ENCODE data around the gene NRXN3. TPM values are rescaled to one million over a fixed set of nuclear protein-coding genes. Genes with fewer than 3 reads are reported as not detected.

The NRXN3 gene
- total RNA-seq, 1 experiment from 2014 or later: 0.80 TPM

DNA sequence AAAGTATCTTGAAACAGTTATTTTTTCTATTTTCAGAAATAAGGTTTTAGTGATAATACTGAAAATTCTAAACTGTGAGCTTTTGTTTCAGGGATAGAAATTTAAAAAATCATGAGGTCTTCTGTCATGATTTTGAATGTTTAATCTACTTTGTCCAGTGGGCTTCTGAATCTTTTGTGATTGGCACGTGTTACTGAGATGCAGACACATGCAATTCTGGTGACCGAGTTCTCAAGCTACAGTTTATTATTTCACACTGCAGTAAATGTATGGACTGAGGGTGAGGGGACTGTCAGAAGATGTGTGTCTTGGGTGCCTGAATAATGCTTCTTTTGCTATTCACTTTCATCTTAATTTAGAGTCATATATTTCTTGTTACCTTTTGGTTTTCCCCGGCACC lies 1262.5 kb downstream of the NRXN3 start:
- no peak overlapping the region for H3K4me3 ChIP-seq (ENCODE audit: insufficient read depth, low read depth, low read length)
- no peak for DNase-seq
- H3K36me3 ChIP-seq (replicated peaks; ENCODE audit: control insufficient read depth, insufficient read depth, low read length): no peaks in the 10 kb centered on the region
- no peaks in the 10 kb centered on the region for H3K27me3 ChIP-seq (ENCODE audit: control insufficient read depth, insufficient read depth, low read length)

DNA sequence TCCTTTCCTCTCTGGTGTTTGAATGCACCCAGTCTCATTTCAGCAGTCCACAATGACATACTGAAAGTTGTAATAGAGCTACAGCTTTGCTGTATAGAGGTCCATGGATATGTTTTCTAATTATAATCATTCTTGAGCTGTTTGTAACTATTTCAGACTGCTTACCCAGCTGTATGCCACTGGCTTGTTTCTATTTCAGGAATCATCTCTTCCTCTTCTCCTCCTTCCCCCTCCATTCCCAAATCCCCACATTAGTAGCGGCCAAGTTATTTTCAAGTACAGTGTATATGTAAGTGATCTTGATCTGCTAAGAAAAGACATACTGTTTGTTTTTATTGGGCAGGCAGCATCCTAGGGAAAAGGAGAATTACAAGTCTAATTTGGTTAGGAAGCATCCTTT lies 1266.2 kb downstream of the NRXN3 start:
- Histone ChIP-seq H3K4me3 (ENCODE audit: insufficient read depth, low read depth, low read length) (no peak overlapping the region), H3K27me3 (ENCODE audit: control insufficient read depth, insufficient read depth, low read length) (no peaks in the 10 kb centered on the region), H3K36me3 (replicated peaks; ENCODE audit: control insufficient read depth, insufficient read depth, low read length) (no peaks in the 10 kb centered on the region)
- no peak for DNase-seq

- Histone ChIP-seq H3K4me3 (ENCODE audit: insufficient read depth, low read depth, low read length) (no peak overlapping the region), H3K36me3 (replicated peaks; ENCODE audit: control insufficient read depth, insufficient read depth, low read length) (no peaks in the 10 kb centered on the region), H3K27me3 (ENCODE audit: control insufficient read depth, insufficient read depth, low read length) (no peaks in the 10 kb centered on the region)
- DNase-seq: no peak
Measured at GRCh38 chr14:79437951-79438350, 1267.8 kb downstream of the NRXN3 start.

GRCh38 chr14:79438696-79439342 lies 1268.6 kb downstream of the NRXN3 start:
- Histone ChIP-seq H3K4me3 (ENCODE audit: insufficient read depth, low read depth, low read length) (no peak overlapping the region), H3K27me3 (ENCODE audit: control insufficient read depth, insufficient read depth, low read length) (no peaks in the 10 kb centered on the region), H3K36me3 (replicated peaks; ENCODE audit: control insufficient read depth, insufficient read depth, low read length) (no peaks in the 10 kb centered on the region)
- DNase-seq: no peak

- no peak overlapping the region for H3K4me3 ChIP-seq (ENCODE audit: insufficient read depth, low read depth, low read length)
- H3K27me3 ChIP-seq (ENCODE audit: control insufficient read depth, insufficient read depth, low read length): no peaks in the 10 kb centered on the region
- no peaks in the 10 kb centered on the region for H3K36me3 ChIP-seq (replicated peaks; ENCODE audit: control insufficient read depth, insufficient read depth, low read length)
- no peak for DNase-seq
Measured at GRCh38 chr14:79442786-79443185, 1272.6 kb downstream of the NRXN3 start.

GRCh38 chr14:79443602-79444001 lies 1273.4 kb downstream of the NRXN3 start:
- no peak overlapping the region for H3K4me3 ChIP-seq (ENCODE audit: insufficient read depth, low read depth, low read length)
- no peak for DNase-seq
- no peaks in the 10 kb centered on the region for H3K36me3 ChIP-seq (replicated peaks; ENCODE audit: control insufficient read depth, insufficient read depth, low read length)
- H3K27me3 ChIP-seq (ENCODE audit: control insufficient read depth, insufficient read depth, low read length): no peaks in the 10 kb centered on the region

GRCh38 chr14:79448960-79449359 lies 1278.8 kb downstream of the NRXN3 start:
- Histone ChIP-seq H3K36me3 (replicated peaks; ENCODE audit: control insufficient read depth, insufficient read depth, low read length) (no peaks in the 10 kb centered on the region), H3K27me3 (ENCODE audit: control insufficient read depth, insufficient read depth, low read length) (no peaks in the 10 kb centered on the region), H3K4me3 (ENCODE audit: insufficient read depth, low read depth, low read length) (no peak overlapping the region)
- no peak for DNase-seq

DNA sequence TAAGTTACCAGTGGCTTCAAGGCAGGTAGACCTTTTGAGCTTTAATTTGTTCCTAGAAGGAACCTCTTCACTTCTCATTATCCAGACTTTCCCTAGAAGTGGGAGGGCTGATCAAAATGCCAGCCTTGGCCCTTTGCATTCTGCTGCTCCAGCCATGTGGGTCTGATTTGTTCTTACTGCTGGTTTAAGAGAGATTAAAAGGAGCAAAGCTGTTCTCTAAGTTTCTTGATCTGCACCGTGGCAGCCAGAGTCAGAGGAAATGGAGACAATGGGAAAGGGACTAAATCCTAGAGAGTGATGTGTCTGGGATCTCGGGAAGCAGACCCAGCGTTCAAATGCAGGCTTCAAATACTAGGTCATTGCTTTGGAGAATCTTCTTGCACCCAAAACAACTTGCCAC lies 1281.4 kb downstream of the NRXN3 start:
- no peaks in the 10 kb centered on the region for H3K36me3 ChIP-seq (replicated peaks; ENCODE audit: control insufficient read depth, insufficient read depth, low read length)
- DNase-seq: no peak
- no peak overlapping the region for H3K4me3 ChIP-seq (ENCODE audit: insufficient read depth, low read depth, low read length)
- H3K27me3 ChIP-seq (ENCODE audit: control insufficient read depth, insufficient read depth, low read length): no peaks in the 10 kb centered on the region

- Histone ChIP-seq H3K4me3 (ENCODE audit: insufficient read depth, low read depth, low read length) (no peak overlapping the region), H3K27me3 (ENCODE audit: control insufficient read depth, insufficient read depth, low read length) (no peaks in the 10 kb centered on the region), H3K36me3 (replicated peaks; ENCODE audit: control insufficient read depth, insufficient read depth, low read length) (no peaks in the 10 kb centered on the region)
- no peak for DNase-seq
Measured at GRCh38 chr14:79453276-79453675, 1283.1 kb downstream of the NRXN3 start.

GRCh38 chr14:79464468-79464867 lies 1294.3 kb downstream of the NRXN3 start:
- no peak for DNase-seq

DNA sequence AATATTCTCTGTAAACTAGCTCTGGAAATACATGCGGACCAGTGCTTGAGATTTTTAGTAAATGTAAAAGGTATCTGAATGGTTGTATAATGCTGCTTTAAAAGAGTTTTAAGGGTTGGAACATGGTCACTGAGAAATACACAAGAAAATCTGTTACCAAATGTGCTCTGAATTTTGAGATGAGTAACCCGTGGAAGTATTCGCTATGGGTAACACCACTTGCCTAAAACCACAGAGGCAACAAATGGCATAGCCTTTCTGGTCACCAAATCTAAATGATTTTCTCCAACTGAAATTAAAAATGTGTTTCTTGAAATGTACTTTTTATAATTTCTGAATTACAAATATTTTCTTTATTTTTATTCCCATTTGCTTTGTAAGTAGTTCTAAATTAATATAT lies 1295.5 kb downstream of the NRXN3 start:
- H3K4me3 ChIP-seq (ENCODE audit: insufficient read depth, low read depth, low read length): no peak overlapping the region
- no peaks in the 10 kb centered on the region for H3K36me3 ChIP-seq (replicated peaks; ENCODE audit: control insufficient read depth, insufficient read depth, low read length)
- no peak for DNase-seq
- H3K27me3 ChIP-seq (ENCODE audit: control insufficient read depth, insufficient read depth, low read length): no peaks in the 10 kb centered on the region

More at GRCh38 chr14:79464468-79464867, 1294.3 kb downstream of the NRXN3 start:
- H3K27me3 ChIP-seq (ENCODE audit: control insufficient read depth, insufficient read depth, low read length): no peaks in the 10 kb centered on the region
- no peaks in the 10 kb centered on the region for H3K36me3 ChIP-seq (replicated peaks; ENCODE audit: control insufficient read depth, insufficient read depth, low read length)
- H3K4me3 ChIP-seq (ENCODE audit: insufficient read depth, low read depth, low read length): no peak overlapping the region

DNA sequence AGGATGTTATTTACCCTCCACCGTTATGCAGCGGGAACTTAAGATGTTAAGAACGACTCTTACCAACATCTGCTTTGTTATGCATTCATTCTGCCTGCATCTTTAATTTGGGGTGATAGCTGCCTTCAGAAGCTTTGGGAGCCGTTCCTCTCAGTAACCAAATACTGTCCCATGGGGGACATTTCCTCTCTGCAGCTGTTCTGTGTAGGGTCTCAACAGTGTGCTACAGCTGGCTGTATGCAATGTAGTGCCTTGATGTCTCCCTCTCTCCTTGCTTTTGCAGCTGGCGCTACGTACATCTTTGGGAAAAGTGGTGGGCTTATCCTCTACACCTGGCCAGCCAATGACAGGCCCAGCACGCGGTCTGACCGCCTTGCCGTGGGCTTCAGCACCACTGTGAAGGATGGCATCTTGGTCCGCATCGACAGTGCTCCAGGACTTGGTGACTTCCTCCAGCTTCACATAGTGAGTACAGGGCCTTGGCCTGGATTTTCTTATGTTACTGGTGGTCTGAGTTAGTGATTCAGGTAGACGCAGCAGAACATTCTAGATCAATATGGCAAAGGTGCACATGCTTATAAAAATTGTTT lies 1296.9 kb downstream of the NRXN3 start:
- no peaks in the 10 kb centered on the region for H3K36me3 ChIP-seq (replicated peaks; ENCODE audit: control insufficient read depth, insufficient read depth, low read length)
- H3K27me3 ChIP-seq (ENCODE audit: control insufficient read depth, insufficient read depth, low read length): no peaks in the 10 kb centered on the region
- H3K4me3 ChIP-seq (ENCODE audit: insufficient read depth, low read depth, low read length): no peak overlapping the region
- DNase-seq: no peak

GRCh38 chr14:79467835-79468234 lies 1297.7 kb downstream of the NRXN3 start:
- Histone ChIP-seq H3K27me3 (ENCODE audit: control insufficient read depth, insufficient read depth, low read length) (no peaks in the 10 kb centered on the region), H3K36me3 (replicated peaks; ENCODE audit: control insufficient read depth, insufficient read depth, low read length) (no peaks in the 10 kb centered on the region), H3K4me3 (ENCODE audit: insufficient read depth, low read depth, low read length) (no peak overlapping the region)
- no peak for DNase-seq

DNA sequence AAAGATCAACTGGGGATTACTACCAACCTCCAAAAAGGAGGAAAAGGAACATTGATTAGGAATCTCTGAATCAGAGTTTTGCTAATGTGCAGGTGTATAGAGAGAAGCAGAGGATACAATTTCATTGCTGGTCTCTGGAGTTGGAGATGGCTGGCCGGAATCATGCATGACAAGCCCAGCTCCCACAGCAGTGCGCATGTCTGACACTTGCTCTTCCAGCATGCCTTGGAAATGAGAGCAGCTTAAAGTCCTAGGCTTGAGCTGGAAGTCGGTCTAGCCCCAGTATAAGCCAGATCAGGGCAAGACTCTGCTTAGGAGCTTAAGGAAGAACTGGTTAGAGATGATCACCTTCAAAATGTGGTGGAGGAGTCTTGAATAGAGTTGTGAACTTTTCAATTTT lies 1298.3 kb downstream of the NRXN3 start:
- Histone ChIP-seq H3K27me3 (ENCODE audit: control insufficient read depth, insufficient read depth, low read length) (no peaks in the 10 kb centered on the region), H3K4me3 (ENCODE audit: insufficient read depth, low read depth, low read length) (no peak overlapping the region), H3K36me3 (replicated peaks; ENCODE audit: control insufficient read depth, insufficient read depth, low read length) (no peaks in the 10 kb centered on the region)
- no peak for DNase-seq

DNA sequence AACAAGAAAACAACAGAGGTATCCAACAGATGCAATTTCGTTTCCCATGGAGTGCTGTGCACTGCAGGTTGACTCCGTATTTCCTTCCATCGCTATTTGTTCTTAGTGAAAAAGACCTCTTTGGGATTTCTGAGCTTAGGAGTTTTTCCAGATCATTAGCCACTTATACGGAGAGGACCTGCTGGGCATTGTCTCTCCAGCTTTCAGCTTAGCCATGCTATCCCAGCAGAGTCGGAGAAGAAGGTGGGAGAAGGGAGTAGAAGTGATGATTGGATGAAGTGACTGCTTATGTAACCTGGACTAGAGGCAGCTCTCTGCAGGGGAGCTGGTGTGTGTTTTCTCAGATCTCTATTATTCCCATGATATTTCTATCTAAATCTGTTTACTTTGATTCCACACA lies 1303.5 kb downstream of the NRXN3 start:
- no peak overlapping the region for H3K4me3 ChIP-seq (ENCODE audit: insufficient read depth, low read depth, low read length)
- H3K36me3 ChIP-seq (replicated peaks; ENCODE audit: control insufficient read depth, insufficient read depth, low read length): no peaks in the 10 kb centered on the region
- no peak for DNase-seq
- H3K27me3 ChIP-seq (ENCODE audit: control insufficient read depth, insufficient read depth, low read length): no peaks in the 10 kb centered on the region
